NCI-H524 treated with DMSO at 0.1 percent for 48 hours (cell line): Measurements from ENCODE around the gene CDC37L1.
A peak's percentile ranks its signal among the peaks of the same experiment; 100 is the strongest.
"Not testable (repeated sequence)": the region's sequence is repeated elsewhere in the genome, so short reads cannot be mapped to it uniquely, and the experiment has no call there.

Experiments used
- DNase-seq: peaks from one replicate; lab custom pipeline; 2025; lab: John Stamatoyannopoulos, UW

CDC37L1 gene

GRCh38 chr9:4679268-4680172 is at the start of gene CDC37L1:
Gene CDC37L1 (plus strand): TSS chr9:4679569. CDS start chr9:4679768, 199 bp downstream.
- DNase-seq, result peak; percentile 83

GRCh38 chr9:4630836-4631235 is 48.5 kb upstream of the CDC37L1 start:
- no peak for DNase-seq

GRCh38 chr9:4638968-4639367 is 40.4 kb upstream of the CDC37L1 start:
- DNase-seq, result no peak

- DNase-seq, result no peak
Observed at GRCh38 chr9:4639420-4639819, 39.9 kb upstream of the CDC37L1 start.

GRCh38 chr9:4640027-4640426 is 39.3 kb upstream of the CDC37L1 start:
- no peak for DNase-seq

GRCh38 chr9:4642351-4642750 is 37.0 kb upstream of the CDC37L1 start:
- DNase-seq, result no peak

- DNase-seq, result no peak
Observed at GRCh38 chr9:4654084-4654483, 25.3 kb upstream of the CDC37L1 start.

GRCh38 chr9:4654538-4654937 is 24.8 kb upstream of the CDC37L1 start:
- no peak for DNase-seq

- DNase-seq, result not testable (repeated sequence)
Observed at GRCh38 chr9:4656196-4656595, 23.2 kb upstream of the CDC37L1 start.

GRCh38 chr9:4656621-4657020 is 22.7 kb upstream of the CDC37L1 start:
- no peak for DNase-seq

- no peak for DNase-seq
Observed at GRCh38 chr9:4657426-4658159, 21.8 kb upstream of the CDC37L1 start.

GRCh38 chr9:4660665-4661064 is 18.7 kb upstream of the CDC37L1 start:
- DNase-seq, result not testable (repeated sequence)

GRCh38 chr9:4661165-4661564 is 18.2 kb upstream of the CDC37L1 start:
- DNase-seq, result no peak

- no peak for DNase-seq
Observed at GRCh38 chr9:4661611-4662010, 17.8 kb upstream of the CDC37L1 start.

- DNase-seq, result peak; percentile 26
Observed at GRCh38 chr9:4662108-4662988, 17.0 kb upstream of the CDC37L1 start, which contains the start of gene PLPP6. Gene PLPP6 (plus strand): TSS chr9:4662294. CDS start chr9:4662376, 82 bp downstream.

- no peak for DNase-seq
Observed at GRCh38 chr9:4662989-4663792, 16.2 kb upstream of the CDC37L1 start.

GRCh38 chr9:4663956-4664355 is 15.4 kb upstream of the CDC37L1 start:
- DNase-seq, result no peak

GRCh38 chr9:4665357-4665756 is 14.0 kb upstream of the CDC37L1 start:
- DNase-seq, result no peak

- no peak for DNase-seq
Observed at GRCh38 chr9:4666042-4666699, 13.2 kb upstream of the CDC37L1 start, which contains the start of gene SPATA6L. Gene SPATA6L (minus strand): TSS chr9:4666480. CDS start chr9:4666250, 230 bp downstream.

- DNase-seq, result no peak
Observed at GRCh38 chr9:4667681-4668080, 11.7 kb upstream of the CDC37L1 start.
